Uterus (tissue), 2 donors: ENCODE results near the gene NAPSA.

Experiments used
- CTCF ChIP-seq, 4 experiments: fragments of 200-600 bp in 2 of 4; fragments of 450-650 bp in 2 of 4; sonication (generic) in 2 of 4; IDR thresholded peaks; one replicate each; pipeline ENCODE4 v1.5.1; 2016 to 2019; ENCODE audit warnings: antibody characterized with exemption in 4 of 4, mild to moderate bottlenecking in 2 of 4, moderate library complexity in 1 of 4
- POLR2A ChIP-seq, 2 donors: fragments of 450-650 bp; IDR thresholded peaks; one replicate each; pipeline ENCODE4 v1.6.1; 2016; ENCODE audit warnings: antibody characterized with exemption in 2 of 2, mild to moderate bottlenecking in 1 of 2, moderate library complexity in 1 of 2

GRCh38 chr19:50328224-50328872 lies 37.1 kb downstream of the NAPSA start:
- TF ChIP-seq CTCF (IDR thresholded peaks at IDR 0.05) (peak in 1 of 4 experiments; percentile 15), POLR2A (IDR thresholded peaks at IDR 0.05) (no peak)
